Activated naive CD4-positive, alpha-beta T cell treated with anti-CD3 and anti-CD28 coated beads, Interleukin-2, amount 10 ng/mL, durations not matched to agents 5 hours and 36 hours (primary cell): ENCODE data around the gene RC3H2. TPM values are rescaled to one million over a fixed set of nuclear protein-coding genes. Genes with fewer than 3 reads are reported as not detected.

Source experiments
- total RNA-seq, 2 experiments: library from RNA; stranded (reverse); gene quantifications; one replicate each; pipeline ENCODE4 v1.2.3, GENCODE V29; 2021

RC3H2 gene, protein sequence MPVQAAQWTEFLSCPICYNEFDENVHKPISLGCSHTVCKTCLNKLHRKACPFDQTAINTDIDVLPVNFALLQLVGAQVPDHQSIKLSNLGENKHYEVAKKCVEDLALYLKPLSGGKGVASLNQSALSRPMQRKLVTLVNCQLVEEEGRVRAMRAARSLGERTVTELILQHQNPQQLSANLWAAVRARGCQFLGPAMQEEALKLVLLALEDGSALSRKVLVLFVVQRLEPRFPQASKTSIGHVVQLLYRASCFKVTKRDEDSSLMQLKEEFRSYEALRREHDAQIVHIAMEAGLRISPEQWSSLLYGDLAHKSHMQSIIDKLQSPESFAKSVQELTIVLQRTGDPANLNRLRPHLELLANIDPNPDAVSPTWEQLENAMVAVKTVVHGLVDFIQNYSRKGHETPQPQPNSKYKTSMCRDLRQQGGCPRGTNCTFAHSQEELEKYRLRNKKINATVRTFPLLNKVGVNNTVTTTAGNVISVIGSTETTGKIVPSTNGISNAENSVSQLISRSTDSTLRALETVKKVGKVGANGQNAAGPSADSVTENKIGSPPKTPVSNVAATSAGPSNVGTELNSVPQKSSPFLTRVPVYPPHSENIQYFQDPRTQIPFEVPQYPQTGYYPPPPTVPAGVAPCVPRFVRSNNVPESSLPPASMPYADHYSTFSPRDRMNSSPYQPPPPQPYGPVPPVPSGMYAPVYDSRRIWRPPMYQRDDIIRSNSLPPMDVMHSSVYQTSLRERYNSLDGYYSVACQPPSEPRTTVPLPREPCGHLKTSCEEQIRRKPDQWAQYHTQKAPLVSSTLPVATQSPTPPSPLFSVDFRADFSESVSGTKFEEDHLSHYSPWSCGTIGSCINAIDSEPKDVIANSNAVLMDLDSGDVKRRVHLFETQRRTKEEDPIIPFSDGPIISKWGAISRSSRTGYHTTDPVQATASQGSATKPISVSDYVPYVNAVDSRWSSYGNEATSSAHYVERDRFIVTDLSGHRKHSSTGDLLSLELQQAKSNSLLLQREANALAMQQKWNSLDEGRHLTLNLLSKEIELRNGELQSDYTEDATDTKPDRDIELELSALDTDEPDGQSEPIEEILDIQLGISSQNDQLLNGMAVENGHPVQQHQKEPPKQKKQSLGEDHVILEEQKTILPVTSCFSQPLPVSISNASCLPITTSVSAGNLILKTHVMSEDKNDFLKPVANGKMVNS
- 10 to 100 TPM; 43.2 to 45.0 TPM for total RNA-seq

DNA sequence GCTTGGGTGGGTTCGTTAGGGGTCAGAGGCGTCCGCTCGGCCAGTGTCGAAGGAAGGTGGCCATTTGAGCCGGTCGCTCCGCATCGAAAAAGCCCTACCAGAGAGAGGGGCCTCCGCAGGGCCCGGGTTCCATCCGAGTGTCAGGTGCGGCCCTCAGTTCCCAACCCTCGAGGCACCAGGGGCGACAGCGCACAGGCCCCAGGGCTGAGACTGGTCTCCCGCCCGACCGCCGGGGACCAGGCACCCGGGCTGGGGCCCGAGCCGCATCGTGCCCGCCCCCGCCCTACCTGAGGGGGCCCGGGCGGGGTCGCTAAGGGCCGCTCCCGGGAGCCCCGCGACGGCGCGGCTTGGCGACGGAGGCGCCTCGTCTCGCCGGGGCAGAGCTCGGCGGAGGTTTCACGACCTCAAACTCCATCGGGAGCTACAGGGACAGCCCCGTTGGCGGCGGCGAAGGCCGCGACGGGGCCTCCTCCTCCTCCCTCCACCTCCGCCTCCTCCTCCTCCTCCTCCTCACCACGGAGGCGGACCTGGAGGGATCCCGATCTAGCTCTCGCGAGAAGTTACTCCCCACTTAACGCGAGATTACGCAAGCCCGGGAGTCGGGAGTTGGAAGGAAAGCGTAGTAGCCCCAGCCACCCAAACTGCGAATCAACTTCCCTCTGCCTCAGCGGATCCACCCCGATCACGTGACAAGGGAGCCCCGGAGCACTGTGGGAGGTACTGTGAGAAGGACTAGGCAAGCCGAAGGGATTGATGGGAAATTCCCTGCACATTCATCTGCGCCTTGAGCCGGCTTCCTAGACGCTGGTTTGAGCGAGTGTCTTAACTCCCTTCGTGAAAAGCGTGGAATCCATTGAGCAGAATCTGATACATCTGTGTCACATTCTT lies at the start of gene RC3H2:
TSS of gene RC3H2 (minus strand) at position 537 of the 888 bp plus-strand sequence. CDS start 7,850 bp downstream, outside the sequence.

DNA sequence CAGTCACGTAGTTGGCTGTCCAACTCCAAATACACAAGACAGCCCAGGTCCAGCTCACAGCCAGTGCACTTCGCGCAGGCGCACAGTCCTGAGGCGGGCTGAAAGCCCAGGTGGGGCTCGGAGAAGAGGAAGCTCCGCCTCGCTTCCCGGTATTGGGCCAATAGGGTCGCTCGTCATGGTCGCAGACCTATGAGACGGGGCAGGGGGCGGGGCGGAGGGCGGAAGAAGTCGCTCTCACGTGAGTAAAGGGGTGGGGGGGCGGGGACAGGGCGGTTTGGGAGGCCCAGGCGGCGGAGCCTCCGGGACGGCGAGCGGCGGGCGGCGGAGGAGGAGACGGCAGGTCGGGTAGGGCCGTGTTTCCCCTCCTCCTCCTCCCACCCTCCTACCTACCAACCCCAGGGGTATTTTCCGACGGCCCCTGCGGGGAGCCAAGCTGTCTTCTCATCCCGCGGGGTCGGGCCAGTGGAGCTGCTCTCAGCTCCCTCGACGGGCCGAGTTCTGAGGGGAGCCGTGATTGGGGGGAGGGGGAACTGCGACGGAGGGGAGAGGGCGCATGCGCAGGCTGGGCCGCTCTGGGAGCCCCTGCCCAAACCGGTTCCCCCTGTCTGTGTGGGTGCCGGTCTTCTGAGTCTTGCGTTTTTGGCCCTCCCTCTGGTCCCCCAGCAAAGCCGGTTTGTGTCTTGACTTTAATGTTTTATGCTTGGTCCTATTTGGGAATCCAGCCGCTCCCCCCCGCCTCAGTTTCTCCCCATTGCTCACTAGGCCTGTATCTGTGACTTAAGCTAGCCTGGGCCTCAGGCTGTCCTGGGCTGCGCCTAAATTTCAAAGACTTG lies 35.8 kb upstream of the RC3H2 start, which contains the start of gene RABGAP1:
TSS of gene RABGAP1 (plus strand) at position 272 of the 833 bp plus-strand sequence. CDS start 16,040 bp downstream, outside the sequence.

DNA sequence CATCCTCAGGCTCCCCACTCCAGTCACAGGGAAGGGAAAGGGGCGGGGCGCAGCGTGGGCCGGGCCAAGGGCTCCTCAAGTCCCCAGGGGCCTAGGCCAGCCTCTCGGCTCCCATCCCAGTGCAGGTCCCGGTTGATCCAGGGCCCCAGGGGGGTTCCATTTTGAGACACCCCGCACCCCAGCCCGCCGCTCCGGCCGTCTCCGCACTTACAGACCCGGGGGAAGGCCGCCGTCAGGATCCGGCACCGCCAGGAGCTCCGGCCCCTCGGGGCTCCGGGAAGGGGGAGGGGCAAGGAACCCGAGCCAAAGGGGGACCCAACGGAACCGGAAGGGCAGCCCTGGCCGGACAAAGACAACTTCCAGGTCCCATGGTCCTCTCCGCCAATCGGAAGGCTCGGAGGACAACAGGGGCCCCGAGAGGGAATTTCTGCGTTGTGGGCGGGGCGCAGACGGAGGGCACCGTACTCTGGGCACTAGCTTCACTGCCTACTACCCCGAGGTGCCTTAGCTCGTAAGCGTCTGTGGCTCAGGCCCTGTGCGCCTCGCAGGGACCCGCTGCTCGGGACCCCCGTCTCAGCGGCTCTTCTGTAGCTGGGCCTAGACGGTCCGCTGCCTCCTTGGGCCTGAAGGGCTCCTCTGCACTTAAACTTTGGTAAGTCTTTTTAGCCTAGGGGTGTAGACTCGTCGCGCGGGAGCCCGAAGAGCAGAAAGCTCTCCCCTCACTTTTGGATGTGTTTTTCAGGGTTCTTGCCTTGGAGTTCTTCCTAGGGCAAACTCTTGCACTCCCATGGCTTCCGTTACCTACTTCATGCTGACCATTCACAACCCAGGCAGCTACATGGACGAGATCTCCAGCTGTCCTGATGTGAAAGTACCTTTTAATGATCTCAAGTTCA lies 26.3 kb upstream of the RC3H2 start, which contains the start of gene ZBTB26:
TSS of gene ZBTB26 (minus strand) at position 287 of the 896 bp plus-strand sequence. CDS start 11,578 bp downstream, outside the sequence.

DNA sequence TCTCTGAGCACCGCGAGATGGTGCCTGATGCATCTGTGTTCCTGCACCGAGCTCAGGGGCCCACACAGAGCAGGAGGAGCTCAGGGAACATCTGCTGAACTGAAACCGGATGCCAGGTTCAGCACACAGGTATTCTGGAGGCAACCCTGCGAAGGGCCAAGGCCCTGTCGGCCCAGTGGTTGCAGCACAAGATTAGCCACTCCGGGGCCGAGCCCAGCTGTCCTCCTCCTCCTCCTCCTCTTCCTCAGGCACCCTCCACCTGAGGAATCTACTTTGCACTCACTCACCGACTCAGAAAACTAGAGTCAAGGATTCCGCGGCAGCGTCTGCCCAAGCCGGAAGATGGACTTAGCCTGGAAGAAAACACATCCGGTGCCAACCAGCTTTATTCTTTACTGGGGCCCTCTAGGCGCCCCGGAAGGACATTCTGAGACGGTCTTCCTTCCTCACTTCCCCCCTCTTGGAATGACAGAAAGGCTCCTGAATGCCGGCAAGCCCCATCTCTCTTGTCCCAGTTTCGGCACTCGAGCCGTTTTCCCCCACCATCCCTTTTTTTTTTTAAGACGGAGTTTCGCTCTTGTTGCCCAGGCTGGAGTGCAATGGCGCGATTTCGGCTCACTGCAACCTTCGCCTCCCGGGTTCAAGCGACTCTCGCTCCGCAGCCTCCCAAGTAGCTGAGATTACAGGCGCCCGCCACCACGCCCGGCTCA lies 8.0 kb upstream of the RC3H2 start, which contains the start of gene ZBTB6:
TSS of gene ZBTB6 (minus strand) at position 360 of the 710 bp plus-strand sequence. CDS start 1,251 bp downstream, outside the sequence.

DNA sequence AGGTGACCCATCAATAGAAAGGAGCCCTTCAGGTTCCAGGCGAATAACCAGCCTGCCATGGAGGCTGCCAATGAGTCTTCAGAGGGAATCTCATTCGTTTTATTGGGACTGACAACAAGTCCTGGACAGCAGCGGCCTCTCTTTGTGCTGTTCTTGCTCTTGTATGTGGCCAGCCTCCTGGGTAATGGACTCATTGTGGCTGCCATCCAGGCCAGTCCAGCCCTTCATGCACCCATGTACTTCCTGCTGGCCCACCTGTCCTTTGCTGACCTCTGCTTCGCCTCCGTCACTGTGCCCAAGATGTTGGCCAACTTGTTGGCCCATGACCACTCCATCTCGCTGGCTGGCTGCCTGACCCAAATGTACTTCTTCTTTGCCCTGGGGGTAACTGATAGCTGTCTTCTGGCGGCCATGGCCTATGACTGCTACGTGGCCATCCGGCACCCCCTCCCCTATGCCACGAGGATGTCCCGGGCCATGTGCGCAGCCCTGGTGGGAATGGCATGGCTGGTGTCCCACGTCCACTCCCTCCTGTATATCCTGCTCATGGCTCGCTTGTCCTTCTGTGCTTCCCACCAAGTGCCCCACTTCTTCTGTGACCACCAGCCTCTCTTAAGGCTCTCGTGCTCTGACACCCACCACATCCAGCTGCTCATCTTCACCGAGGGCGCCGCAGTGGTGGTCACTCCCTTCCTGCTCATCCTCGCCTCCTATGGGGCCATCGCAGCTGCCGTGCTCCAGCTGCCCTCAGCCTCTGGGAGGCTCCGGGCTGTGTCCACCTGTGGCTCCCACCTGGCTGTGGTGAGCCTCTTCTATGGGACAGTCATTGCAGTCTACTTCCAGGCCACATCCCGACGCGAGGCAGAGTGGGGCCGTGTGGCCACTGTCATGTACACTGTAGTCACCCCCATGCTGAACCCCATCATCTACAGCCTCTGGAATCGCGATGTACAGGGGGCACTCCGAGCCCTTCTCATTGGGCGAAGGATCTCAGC lies 104.8 kb downstream of the RC3H2 start, which contains the start of gene OR1K1:
TSS of gene OR1K1 (plus strand) at position 58 of the 995 bp plus-strand sequence. CDS start at position 58, 0 bp downstream.

Other genes starting within 250 kb of the RC3H2 start
- gene OR1B1, start 247.7 kb downstream of the RC3H2 start, total RNA-seq, result not detected
- not detected for gene OR1L1, start 243.6 kb downstream of the RC3H2 start, total RNA-seq
- gene OR1L3, start 230.2 kb downstream of the RC3H2 start, total RNA-seq, result not detected
- gene OR1L4, start 181.4 kb downstream of the RC3H2 start, total RNA-seq, result not detected
- gene OR1L6, start 163.1 kb downstream of the RC3H2 start, total RNA-seq, result not detected
- gene OR5C1, start 116.4 kb downstream of the RC3H2 start, total RNA-seq, result not detected
- gene OR1K1, start 105.2 kb downstream of the RC3H2 start, total RNA-seq, result not detected
- 10 to 100 TPM; 23.0 to 25.4 TPM for gene PDCL, start 76.8 kb downstream of the RC3H2 start, total RNA-seq
- 10 to 100 TPM; 11.4 to 12.2 TPM for gene ZBTB6, start 8.0 kb upstream of the RC3H2 start, total RNA-seq
- gene ZBTB26, start 26.2 kb upstream of the RC3H2 start, total RNA-seq, result 1 to 10 TPM; 8.1 to 8.8 TPM
- gene RABGAP1, start 35.7 kb upstream of the RC3H2 start, total RNA-seq, result 10 to 100 TPM; 29.8 to 32.6 TPM
- 1 to 10 TPM in 1 of 2 experiments, under 1 TPM in 1; 0.78 to 1.3 TPM for gene GPR21, start 128.3 kb upstream of the RC3H2 start, total RNA-seq